Stimulated activated CD4-positive, alpha-beta T cell treated with anti-CD3 and anti-CD28 coated beads, Interleukin-4, amount 100 ng/mL, for 1 hour (primary cell): ENCODE measurements around the gene METTL1.

Experiments used
- DNase-seq: peaks from one replicate; pipeline ENCODE4 v3.0.0-alpha.2; 2020

The METTL1 gene

DNA sequence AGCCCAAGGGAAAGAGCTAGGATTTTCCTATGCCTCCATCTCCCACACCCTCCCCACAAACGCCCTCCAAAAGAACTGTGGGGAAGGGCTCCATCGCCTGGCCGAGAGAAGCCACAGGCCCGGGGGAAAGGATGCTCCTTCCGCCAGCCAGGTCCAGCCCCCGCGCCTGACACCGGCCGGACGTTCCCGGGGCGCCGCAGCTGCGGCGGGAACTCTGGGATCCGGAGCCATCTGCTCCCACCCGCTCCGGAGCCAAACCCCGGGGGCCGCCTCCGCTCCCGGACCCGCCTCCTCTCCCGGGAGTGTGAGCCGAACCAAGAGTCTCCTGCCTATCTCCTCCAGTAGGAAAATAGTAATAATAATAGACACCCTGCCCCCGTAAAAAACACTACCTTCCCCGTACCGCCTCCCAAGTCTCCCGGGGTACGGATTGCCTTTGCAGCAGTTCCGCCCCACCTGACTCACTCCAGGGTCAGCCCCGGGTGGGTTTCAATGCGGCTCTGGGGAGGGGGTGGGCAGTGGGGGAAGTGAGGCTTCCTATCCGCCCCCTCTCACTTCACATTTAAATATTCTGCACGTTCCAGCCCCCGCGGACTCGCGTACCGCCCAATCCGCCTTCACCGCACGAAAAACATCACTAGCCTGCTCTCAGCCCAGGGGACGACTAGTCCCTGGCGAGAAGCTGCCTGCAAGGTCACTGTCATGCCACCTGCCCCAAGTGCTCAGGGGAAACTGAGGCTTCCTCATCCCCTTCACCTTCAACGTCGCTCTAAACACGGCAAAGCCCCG lies 35.8 kb downstream of the METTL1 start:
- DNase-seq = no peak

- no peak for DNase-seq
Observed at GRCh38 chr12:57735198-57735855, 36.6 kb downstream of the METTL1 start.

GRCh38 chr12:57734591-57734990 lies 37.3 kb downstream of the METTL1 start:
- DNase-seq = no peak

GRCh38 chr12:57733928-57734327 lies 38.0 kb downstream of the METTL1 start:
- DNase-seq = no peak

- DNase-seq = no peak
Observed at GRCh38 chr12:57732726-57733593, 38.9 kb downstream of the METTL1 start.

DNA sequence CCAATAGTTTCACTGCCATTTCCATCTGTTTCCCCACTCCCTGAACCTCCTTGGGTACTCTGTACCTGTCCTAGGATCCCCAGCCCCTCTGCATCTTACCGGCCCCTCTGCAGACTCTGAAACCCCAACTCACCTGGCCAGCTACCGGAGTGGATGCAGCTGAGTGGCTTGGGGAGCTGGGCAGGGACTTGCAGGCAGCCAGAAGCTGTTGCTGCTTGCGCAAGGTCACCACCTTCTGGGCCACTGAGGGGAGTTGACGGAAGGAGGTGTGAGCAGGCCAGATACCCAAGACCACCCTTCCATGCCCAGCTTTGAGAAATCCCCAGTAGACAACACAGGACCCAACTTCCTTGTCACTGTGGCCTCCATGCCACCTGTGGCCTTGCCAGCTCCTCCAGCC lies 39.6 kb downstream of the METTL1 start:
- DNase-seq = no peak

DNA sequence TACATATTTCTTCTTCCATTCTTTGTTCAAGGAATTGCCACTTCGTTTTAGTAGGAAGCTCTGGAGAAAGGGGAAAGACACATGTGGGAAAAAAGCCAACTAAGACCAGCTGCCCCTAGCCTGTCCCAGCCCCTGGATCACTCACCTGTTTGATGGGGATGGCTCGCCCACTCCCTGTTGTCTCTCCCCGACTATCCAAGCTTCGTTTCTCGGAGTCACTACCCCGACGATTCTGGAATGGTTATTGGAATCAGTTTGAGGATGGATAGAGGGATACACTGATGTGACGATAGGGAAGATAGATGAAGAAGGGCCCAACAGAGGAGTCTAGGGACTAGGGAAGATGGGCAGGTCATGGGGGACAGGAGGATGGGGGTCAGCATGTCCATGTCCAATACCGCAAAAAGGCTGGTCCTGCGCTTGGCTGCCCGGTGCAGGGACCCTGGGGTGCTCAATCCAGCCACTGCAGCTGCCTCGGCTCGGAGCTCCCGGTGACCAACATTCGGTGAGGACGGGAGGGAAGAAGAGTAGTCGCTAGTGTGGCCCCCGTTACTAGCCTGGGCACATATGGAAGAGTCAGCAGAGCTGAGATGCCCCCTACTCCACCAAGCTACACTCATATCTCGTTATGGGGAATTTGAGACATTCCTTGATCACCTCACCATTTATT lies 40.4 kb downstream of the METTL1 start:
- no peak for DNase-seq

DNA sequence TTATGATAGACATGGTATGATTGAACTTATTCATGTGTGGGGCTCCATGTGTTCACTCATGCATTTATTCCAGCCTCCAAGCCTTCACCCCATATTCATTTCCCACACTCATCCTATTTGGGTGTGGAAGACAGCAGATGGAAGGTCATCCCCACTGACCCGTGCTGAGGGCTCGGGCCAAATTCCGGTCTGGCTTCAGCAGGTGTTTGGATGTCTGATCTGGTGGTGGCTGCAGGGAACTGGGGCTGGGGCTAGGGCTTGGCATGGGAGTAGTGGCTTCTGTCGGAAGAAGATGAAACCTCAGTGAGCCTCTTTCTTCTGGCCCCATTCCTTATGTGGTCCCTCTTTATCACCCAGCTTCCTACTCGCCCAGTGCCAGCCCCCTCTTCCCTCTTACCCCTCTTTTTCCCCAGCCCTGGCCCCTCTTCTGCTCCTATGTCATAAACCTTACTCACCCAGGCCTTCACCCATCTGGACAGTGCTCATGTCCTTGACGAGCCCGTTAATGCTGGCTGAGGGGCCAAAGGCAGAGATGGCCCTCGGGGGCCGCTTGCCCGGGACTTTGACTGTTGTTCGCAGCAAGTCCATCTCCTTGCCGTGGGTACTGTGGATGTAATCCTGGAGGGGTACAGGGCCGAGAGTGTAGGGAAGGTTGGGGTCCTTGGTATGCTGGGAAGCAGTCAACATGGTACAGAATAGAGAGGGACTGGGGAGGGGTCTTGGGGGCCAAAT lies 41.4 kb downstream of the METTL1 start:
- DNase-seq = no peak

DNA sequence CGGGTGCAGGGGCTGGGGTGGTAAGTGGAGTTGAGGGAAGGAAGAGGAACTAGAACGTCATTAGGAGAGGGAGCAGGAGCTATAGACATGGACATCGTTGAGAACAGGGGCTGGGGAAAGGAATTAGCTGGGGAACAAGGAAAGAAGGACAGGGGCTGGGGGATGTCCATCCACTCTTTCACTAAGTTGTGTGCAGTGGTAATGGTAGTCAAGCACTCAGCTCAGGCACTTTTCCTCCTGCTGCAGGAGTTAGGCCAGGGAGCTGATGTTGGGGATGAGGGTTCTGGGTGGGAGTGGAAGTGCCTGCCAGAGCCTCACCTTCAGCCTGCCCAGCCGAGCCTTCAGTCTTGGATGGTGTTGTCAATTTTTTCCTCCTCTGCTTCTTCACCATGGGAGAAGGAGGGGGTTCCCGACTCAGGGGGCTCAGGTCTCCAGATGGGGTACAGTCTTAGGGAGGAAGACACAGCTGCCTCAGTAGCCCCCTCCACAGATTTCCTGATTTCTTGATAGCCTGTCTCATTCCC lies 42.5 kb downstream of the METTL1 start:
- DNase-seq = no peak

- DNase-seq = no peak
Observed at GRCh38 chr12:57727758-57728395, 44.0 kb downstream of the METTL1 start.

GRCh38 chr12:57726884-57727757 lies 44.8 kb downstream of the METTL1 start:
- no peak for DNase-seq

- no peak for DNase-seq
Observed at GRCh38 chr12:57726151-57726883, 45.6 kb downstream of the METTL1 start.

DNA sequence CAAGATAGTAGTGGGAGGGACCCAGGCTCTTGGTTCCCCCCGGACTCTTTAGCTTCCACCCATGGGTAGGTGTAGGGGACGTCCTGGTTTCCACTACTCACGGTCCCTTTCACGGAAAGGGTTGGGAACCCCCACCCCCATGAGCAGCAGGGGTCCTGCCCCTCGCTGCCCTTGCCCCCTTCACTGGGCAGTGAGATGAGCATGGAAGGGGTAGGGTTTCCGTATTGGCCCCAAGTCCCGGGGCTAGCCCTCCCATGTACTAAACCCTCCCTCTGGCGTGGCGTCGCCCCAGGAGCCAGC lies 46.1 kb downstream of the METTL1 start:
- DNase-seq = no peak

DNA sequence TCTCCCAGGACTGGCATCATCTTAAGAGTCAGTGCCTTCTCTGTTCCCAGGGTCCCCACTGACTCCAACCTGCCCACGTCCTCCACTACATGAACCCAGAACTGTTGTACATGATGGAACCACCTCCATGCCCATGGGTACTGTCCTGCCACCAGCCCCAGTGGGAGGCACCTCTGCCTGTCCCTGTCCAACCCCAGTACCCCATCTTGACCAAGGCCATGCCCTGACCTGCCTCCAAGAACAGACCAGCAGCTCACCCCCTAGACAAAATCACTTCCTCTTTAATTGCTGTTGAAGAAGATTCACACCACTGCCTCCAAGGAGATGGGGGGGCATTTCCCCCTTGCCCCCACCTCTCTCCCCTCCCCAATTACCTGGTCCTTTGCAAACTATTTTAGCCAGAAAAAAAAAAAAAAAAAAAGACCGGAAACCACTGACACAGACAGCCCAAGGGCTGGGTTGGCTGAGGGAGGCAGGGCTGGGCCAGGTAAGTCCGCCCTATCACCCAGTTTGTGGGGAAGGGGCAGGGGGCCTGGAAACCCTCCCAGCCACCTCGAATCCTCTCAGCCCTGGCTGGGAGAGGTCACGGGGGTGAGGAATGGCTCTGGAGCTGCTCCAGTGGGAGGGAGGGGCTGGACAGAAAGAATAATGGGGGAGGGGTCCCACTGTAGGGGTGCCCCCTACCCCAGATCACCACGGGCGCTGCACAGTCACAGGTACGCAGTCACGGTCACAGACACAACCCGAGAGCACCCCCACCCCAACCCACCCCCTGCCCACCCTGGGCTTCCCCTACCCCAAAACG lies 46.8 kb downstream of the METTL1 start:
- no peak for DNase-seq

DNA sequence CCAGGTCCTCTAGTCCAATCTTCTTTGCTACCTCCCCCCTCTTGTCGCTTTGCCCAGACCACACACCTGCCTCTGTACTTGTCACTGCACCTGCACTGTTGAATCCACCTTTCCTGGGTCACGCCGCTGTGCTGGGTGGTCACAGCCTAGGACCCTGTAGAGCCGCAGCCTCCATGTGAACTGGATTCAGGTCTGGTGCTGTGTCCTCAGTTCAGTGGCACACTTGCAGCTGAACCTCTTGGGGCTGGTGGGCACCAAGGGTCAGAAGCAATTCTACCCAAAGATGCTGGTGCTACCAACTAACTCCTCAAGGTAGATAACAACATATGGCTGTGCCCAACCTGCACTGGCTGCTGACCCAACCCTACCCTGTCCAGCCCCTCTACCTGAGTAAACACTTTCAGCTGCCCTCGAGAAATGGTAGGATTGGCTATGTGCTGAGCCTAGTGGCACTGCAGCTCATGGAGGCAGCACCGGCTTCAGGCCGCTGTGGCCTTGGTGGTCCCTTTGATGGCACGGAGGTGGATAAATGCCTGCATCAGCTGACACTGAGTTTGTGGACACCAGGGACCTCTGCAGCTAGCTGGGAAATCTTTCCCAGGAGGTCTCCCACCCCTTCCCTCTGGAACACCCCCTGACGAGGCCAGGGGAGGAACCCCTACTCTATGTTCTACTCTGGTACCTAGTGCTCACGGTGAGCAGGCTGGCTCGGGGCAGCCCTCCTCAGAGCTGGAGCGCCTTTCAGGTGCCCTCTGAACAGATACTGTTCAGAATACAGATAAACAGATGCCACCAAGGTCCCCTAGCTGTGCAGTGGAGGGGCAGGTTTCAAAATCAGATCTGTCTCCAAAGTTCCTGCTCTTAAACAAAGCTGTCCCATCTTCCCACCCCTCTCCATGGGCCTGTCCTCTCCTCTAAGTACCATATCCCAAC lies 47.6 kb downstream of the METTL1 start:
- DNase-seq = no peak

DNA sequence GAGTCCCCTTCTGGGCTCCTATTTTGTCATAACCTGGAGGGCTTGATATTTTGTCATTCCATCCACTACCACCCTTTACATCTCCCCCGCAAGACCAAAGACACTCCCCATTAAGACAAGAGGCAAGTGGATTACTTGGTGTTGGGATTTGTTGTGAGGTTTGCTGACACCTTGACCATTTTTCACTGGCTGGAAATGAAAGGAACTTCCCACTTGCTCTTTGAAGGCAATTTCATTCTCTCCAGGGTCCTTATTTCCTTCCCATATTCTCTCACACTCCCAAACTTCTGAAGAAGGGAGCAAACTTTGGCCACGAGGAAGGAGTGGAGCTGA lies 48.3 kb downstream of the METTL1 start:
- DNase-seq = no peak

DNA sequence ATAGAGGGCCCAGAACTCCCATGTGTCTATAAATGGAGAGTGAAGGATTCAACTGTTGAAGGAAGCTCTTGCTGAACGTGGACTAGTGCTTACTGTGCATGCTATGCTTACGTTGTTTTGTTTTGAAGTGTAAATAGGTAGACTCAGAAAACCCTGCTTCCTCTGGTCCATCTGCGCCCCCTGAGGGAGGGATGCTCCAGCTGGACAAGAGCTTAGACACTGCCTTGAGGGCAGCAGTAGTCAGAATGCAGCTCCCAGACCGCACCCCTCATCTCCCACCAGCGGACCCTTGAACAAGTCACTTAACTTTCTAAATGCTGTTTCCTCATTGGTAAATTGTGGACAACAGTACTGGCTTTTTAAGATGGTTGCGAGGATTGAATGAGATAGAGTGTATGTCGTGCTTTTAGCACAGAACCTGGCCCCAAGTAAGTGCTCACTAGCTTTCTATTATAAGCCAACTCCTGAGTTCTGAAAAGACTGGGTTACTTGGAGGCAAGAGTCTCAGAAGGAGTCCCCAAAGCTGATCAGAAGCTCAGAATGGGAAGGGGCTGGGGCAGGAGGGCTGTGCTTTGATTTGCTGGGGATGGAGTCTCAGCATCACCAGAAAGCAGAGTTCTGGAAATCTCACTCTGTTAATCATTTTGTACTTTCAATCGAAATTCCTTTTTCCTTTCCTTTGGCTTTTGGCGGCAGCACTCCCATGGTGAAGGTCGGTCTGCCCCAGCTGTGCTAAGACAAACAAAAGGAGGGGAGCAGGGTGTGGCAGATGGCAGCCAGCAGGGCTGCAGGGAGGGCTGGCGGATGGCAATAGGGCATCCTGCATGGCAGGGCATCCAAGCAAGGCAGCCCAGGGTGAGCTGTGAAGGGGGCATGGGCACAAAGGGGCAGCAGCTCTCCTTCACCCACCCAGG lies 48.9 kb downstream of the METTL1 start:
- DNase-seq = no peak
